Measurements from ENCODE around the gene TEX28. TPM values are rescaled to one million over a fixed set of nuclear protein-coding genes. Genes with fewer than 3 reads are reported as not detected.
"Not testable (repeated sequence)": the region's sequence is repeated elsewhere in the genome, so short reads cannot be mapped to it uniquely, and the experiment has no call there.

Gene TEX28
- total RNA-seq, result not detected

GRCh38 chrX:154294791-154295574 lies at the start of gene TEX28:
TEX28 (minus strand) TSS chrX:154295124; CDS start chrX:154292117, 3,007 bp downstream.
- DNase-seq, result no peak
- WGBS, 2 donors, result 88% methylated on average over 20 of the region's 39 CpGs; no CpG with 5 or more reads in 1 of the 2 donors
- Histone ChIP-seq H3K4me1 (no peaks in the 10 kb centered on the region), H3K36me3 (no peaks in the 10 kb centered on the region), H3K27me3 (no peaks in the 10 kb centered on the region), H3K9me3 (no peaks in the 10 kb centered on the region), H3K4me3 (no peak within 1 kb of the TSS), H3K27ac (no peak within 1 kb of the TSS)
- intact Hi-C loops (cut with DNase I), result no loop called here
- TF ChIP-seq POLR2A (IDR thresholded peaks at IDR 0.05) (no peak), CTCF (IDR thresholded peaks at IDR 0.05) (no peak)

- DNase-seq; H3K27ac ChIP-seq; H3K36me3 ChIP-seq; intact Hi-C loops (cut with DNase I); H3K9me3 ChIP-seq; H3K4me3 ChIP-seq; H3K27me3 ChIP-seq; H3K4me1 ChIP-seq: not testable (repeated sequence)
- WGBS, 2 donors, result no CpG with 5 or more reads among the region's 20 CpGs
Observed at GRCh38 chrX:154343620-154344019, 48.7 kb upstream of the TEX28 start.

- H3K27me3 ChIP-seq; intact Hi-C loops (cut with DNase I); H3K4me3 ChIP-seq; H3K27ac ChIP-seq; H3K9me3 ChIP-seq; DNase-seq; H3K4me1 ChIP-seq; H3K36me3 ChIP-seq: not testable (repeated sequence)
- no CpG with 5 or more reads among the region's 16 CpGs for WGBS, 2 donors
Observed at GRCh38 chrX:154343063-154343462, 48.1 kb upstream of the TEX28 start.

- H3K27me3 ChIP-seq; DNase-seq; intact Hi-C loops (cut with DNase I); H3K4me3 ChIP-seq; H3K4me1 ChIP-seq; H3K9me3 ChIP-seq; H3K36me3 ChIP-seq; H3K27ac ChIP-seq: not testable (repeated sequence)
- no CpG with 5 or more reads among the region's 115 CpGs for WGBS, 2 donors
Observed at GRCh38 chrX:154341399-154342298, 46.7 kb upstream of the TEX28 start.

GRCh38 chrX:154334496-154334895 lies 39.6 kb upstream of the TEX28 start:
- intact Hi-C loops (cut with DNase I), result no loop called here
- no peak overlapping the region for H3K27ac ChIP-seq
- 64% methylated on average over 10 of the region's 10 CpGs; no CpG with 5 or more reads in 1 of the 2 donors for WGBS, 2 donors
- H3K9me3 ChIP-seq, result no peaks in the 10 kb centered on the region
- TF ChIP-seq CTCF (IDR thresholded peaks at IDR 0.05), result no peak
- TF ChIP-seq POLR2A (IDR thresholded peaks at IDR 0.05), result no peak
- no peaks in the 10 kb centered on the region for H3K36me3 ChIP-seq
- H3K4me3 ChIP-seq, result no peak overlapping the region
- H3K27me3 ChIP-seq, result no peaks in the 10 kb centered on the region
- DNase-seq, result no peak
- H3K4me1 ChIP-seq, result no peaks in the 10 kb centered on the region

- Histone ChIP-seq H3K9me3 (no peaks in the 10 kb centered on the region), H3K27me3 (no peaks in the 10 kb centered on the region), H3K4me1 (no peaks in the 10 kb centered on the region), H3K4me3 (no peak overlapping the region), H3K27ac (no peak overlapping the region), H3K36me3 (no peaks in the 10 kb centered on the region)
- intact Hi-C loops (cut with DNase I), result no loop called here
- 66 to 70% methylated on average over 6 of the region's 6 CpGs for WGBS, 2 donors
- DNase-seq, result no peak
- TF ChIP-seq CTCF (IDR thresholded peaks at IDR 0.05) (no peak), POLR2A (IDR thresholded peaks at IDR 0.05) (no peak)
Observed at GRCh38 chrX:154333837-154334271, 38.9 kb upstream of the TEX28 start.
